Colonic mucosa (tissue), 4 donors: Measurements from ENCODE around the gene CDH2. TPM values are rescaled to one million over a fixed set of nuclear protein-coding genes. Genes with fewer than 3 reads are reported as not detected.

Experiments used
- DNase-seq: peaks from one replicate; pipeline ENCODE4 v3.0.0-alpha.2; 2020
- H3K27ac ChIP-seq: fragments of 200-600 bp; one replicate; pipeline ENCODE4 v1.8.0; 2021
- H3K27me3 ChIP-seq: fragments of 200-600 bp; one replicate; pipeline ENCODE4 v1.8.0; 2021
- H3K36me3 ChIP-seq: fragments of 200-600 bp; one replicate; pipeline ENCODE4 v1.8.0; 2021
- H3K4me1 ChIP-seq: fragments of 200-600 bp; one replicate; pipeline ENCODE4 v1.8.0; 2021; ENCODE audit warnings: mild to moderate bottlenecking
- H3K4me3 ChIP-seq: fragments of 200-600 bp; one replicate; pipeline ENCODE4 v1.8.0; 2021
- H3K9ac ChIP-seq, 2 donors: one replicate each; pipeline ENCODE4 v1.7.0; 2013; ENCODE audit warnings: control low read depth in 2 of 2, low read depth in 2 of 2, low read length in 2 of 2
- H3K9me3 ChIP-seq: fragments of 200-600 bp; one replicate; pipeline ENCODE4 v1.8.0; 2021
- intact Hi-C: fragments of 100-400 bp; cut with DNase I; formaldehyde crosslinking; loops from one replicate; pipeline ENCODE4 v1.14.1; 2022
- total RNA-seq, 2 donors: library from RNA; stranded (reverse); fragmentation: NEBNext Ultra II Directional in 1 of 2; extraction: Animal tissue kit (Norgen Biotek cat#: 25700) in 1 of 2; gene quantifications; one replicate each; pipeline ENCODE4 v1.2.1, GENCODE V29; 2021
- TF ChIP-seq, protein P1 (sequence below): fragments of 200-600 bp; IDR thresholded peaks from one replicate; pipeline ENCODE4 v1.8.0; 2022; ENCODE audit warnings: antibody characterized with exemption, mild to moderate bottlenecking
- donor health status: healthy.
- donor health status: DM: no; HTN: no; CAD: no.
- donor health status: DM: no; HTN: no; CAD: no.

Gene CDH2
- total RNA-seq, 2 donors from 2014 or later: 0.84 to 1.4 TPM

DNA sequence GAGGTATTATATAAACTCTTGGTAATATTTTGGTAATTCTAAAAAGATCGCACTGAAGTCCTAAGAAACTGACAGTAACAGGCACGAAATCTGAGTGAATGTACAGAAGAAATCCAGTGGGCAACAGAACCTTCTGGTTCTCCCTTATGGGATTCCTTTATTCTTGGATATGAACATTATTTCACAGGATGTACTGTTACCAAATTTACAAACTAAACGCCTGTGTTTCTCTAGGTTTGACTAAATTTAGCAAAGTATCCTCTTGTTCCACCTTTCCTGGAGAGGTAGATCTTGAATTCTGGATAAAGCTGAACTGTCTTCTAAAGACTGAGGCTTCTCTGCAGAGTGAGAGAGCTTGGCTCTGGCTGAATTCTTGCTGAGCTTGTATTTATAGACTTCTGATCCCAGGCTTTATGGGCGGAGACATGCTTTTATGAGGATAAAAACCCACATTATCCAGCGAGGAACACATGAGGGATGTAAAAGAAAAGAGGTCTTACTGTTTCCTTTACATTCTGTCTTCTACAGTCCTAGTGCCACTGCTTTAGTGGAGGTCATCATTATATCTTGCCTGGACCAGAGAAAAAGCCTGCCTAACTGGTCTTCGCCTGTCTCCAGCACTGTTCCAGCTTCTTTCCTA, 220.8 kb downstream of the CDH2 start:
- no peak overlapping the region for H3K9ac ChIP-seq
- DNase-seq: no peak
- intact Hi-C loops: no loop called here
- H3K27ac ChIP-seq: no peak overlapping the region
- TF ChIP-seq, protein P1, sequence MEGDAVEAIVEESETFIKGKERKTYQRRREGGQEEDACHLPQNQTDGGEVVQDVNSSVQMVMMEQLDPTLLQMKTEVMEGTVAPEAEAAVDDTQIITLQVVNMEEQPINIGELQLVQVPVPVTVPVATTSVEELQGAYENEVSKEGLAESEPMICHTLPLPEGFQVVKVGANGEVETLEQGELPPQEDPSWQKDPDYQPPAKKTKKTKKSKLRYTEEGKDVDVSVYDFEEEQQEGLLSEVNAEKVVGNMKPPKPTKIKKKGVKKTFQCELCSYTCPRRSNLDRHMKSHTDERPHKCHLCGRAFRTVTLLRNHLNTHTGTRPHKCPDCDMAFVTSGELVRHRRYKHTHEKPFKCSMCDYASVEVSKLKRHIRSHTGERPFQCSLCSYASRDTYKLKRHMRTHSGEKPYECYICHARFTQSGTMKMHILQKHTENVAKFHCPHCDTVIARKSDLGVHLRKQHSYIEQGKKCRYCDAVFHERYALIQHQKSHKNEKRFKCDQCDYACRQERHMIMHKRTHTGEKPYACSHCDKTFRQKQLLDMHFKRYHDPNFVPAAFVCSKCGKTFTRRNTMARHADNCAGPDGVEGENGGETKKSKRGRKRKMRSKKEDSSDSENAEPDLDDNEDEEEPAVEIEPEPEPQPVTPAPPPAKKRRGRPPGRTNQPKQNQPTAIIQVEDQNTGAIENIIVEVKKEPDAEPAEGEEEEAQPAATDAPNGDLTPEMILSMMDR: no peak
- no peaks in the 10 kb centered on the region for H3K27me3 ChIP-seq
- no peak overlapping the region for H3K4me3 ChIP-seq
- no peaks in the 10 kb centered on the region for H3K36me3 ChIP-seq
- no peaks in the 10 kb centered on the region for H3K9me3 ChIP-seq
- no peaks in the 10 kb centered on the region for H3K4me1 ChIP-seq

DNA sequence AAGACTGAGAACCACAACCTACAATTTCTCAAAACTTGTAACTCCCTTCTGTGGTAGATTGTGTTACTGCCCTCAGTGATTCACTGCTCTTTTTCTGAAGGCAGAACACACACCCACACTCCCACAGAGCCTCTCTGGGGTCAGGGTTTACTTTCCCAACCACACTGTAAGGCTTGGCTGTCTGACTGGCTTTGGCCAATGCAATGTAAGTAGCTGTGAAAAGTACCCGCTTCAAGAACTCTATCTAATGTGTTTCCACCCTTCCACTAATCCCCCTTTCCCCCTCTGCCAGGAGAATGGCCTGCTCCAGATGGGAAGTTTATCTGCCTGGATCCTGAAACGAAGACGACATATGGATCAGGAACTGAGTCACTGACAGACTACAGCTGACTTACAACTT, 222.7 kb downstream of the CDH2 start:
- H3K27me3 ChIP-seq: no peaks in the 10 kb centered on the region
- H3K36me3 ChIP-seq: no peaks in the 10 kb centered on the region
- intact Hi-C loops: no loop called here
- H3K27ac ChIP-seq: no peak overlapping the region
- H3K4me1 ChIP-seq: no peaks in the 10 kb centered on the region
- TF ChIP-seq, protein P1: no peak
- no peak for DNase-seq
- no peak overlapping the region for H3K9ac ChIP-seq
- no peak overlapping the region for H3K4me3 ChIP-seq
- no peaks in the 10 kb centered on the region for H3K9me3 ChIP-seq

DNA sequence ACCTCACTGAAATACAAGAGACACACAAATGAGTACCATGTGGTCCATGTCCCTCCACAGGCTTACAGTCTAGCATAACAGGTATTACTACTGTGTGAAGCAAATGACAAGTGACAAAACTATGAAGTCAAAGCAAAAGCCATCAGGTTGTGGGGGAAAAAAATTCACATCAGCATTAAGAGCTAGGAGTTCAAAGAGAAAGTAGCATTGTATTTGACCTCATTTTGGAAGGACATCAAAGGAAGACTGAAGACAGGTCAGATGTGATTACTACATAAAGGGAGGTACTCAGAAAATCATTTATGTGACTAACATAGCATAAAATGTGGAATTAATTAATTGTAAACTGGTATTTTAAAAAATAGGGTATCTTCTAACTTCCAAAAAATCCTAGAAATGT, 224.2 kb downstream of the CDH2 start:
- H3K27ac ChIP-seq: no peak overlapping the region
- H3K9me3 ChIP-seq: no peaks in the 10 kb centered on the region
- TF ChIP-seq, protein P1: no peak
- H3K27me3 ChIP-seq: no peaks in the 10 kb centered on the region
- H3K9ac ChIP-seq: no peak overlapping the region
- no peaks in the 10 kb centered on the region for H3K4me1 ChIP-seq
- no peak overlapping the region for H3K4me3 ChIP-seq
- intact Hi-C loops: no loop called here
- no peaks in the 10 kb centered on the region for H3K36me3 ChIP-seq
- DNase-seq: no peak

DNA sequence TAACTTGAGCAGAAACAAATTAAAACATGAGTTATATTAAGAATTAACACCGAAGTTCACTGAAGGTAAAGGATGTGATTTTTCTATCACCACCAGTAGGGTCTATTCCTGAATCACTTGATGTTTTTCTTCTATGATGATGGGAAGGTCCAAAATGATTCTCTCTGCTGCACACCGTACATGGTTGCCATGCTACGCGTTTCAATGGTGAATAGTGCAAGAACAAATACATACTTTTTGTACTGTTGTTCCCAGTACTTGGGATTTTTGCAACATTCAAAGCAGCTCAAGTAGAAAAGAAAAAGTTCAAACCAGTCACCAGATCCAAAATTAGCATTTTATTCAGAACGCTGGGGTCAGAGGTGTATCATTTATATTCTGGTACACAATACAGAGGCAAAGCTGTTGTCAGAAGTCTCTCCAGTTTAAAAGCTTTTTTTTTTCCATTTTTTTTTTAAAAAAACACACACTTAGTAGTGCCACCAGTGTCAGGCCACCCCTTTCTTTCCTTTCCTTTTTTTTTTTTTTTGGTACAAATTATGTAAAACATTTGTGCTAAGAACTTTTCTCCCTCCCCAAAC, 226.2 kb downstream of the CDH2 start:
- intact Hi-C loops: no loop called here

DNA sequence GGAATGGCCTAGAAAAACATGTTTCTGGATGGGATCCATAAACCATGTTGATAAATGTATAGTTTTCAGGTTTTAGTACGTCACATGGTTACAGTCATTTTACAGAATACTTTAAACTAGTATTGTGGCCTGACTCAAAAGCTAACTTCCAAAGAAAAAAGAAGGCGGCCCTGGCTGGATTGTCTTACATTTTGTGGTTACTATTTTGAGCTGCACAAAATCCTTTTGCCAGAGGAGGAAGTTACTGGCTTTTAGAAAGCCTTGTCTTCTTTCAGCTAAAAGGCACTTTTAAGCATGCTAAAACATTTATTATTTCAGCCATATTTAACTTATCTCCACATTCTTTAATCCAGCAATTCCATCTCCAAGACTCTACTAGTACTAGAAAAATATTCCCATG, 227.9 kb downstream of the CDH2 start:
- Histone ChIP-seq H3K9ac (no peak overlapping the region), H3K9me3 (no peaks in the 10 kb centered on the region), H3K27me3 (no peaks in the 10 kb centered on the region), H3K4me3 (no peak overlapping the region), H3K4me1 (no peaks in the 10 kb centered on the region), H3K36me3 (no peaks in the 10 kb centered on the region), H3K27ac (no peak overlapping the region)
- DNase-seq: no peak
- intact Hi-C loops: no loop called here
- TF ChIP-seq, protein P1: no peak

More for the DNA sequence above, 226.2 kb downstream of the CDH2 start:
- no peaks in the 10 kb centered on the region for H3K4me1 ChIP-seq
- DNase-seq: no peak
- H3K9ac ChIP-seq: no peak overlapping the region
- no peak overlapping the region for H3K4me3 ChIP-seq
- no peaks in the 10 kb centered on the region for H3K27me3 ChIP-seq
- H3K9me3 ChIP-seq: no peaks in the 10 kb centered on the region
- TF ChIP-seq, protein P1: no peak
- H3K27ac ChIP-seq: no peak overlapping the region
- no peaks in the 10 kb centered on the region for H3K36me3 ChIP-seq
